WTC11 (cell line): Measurements from ENCODE around the gene ARL15. TPM values are rescaled to one million over a fixed set of nuclear protein-coding genes. Genes with fewer than 3 reads are reported as not detected.

Source experiments
- ATAC-seq: fragments of 200-7000 bp; cut with Tn5 transposase; 2 replicates; pipeline ENCODE4 v1.10.0; 2021; ENCODE audit warnings: mild to moderate bottlenecking, moderate library complexity
- CTCF ChIA-PET: fragments of 300-600 bp; sonication (Branson Sonifier 250); formaldehyde crosslinking; loops from one replicate; lab custom pipeline; 2021; ENCODE audit warnings: antibody characterized with exemption; lab: Charles Lee
- POLR2A ChIA-PET: fragments of 350-600 bp; sonication (Branson Sonifier 250); formaldehyde crosslinking; loops from one replicate; lab custom pipeline; 2021; ENCODE audit warnings: antibody characterized with exemption; lab: Charles Lee
- DNase-seq: peaks from one replicate; pipeline ENCODE4 v3.0.0; 2021; ENCODE audit warnings: low spot score
- H3K27ac Mint-ChIP-seq: 2 replicates; pipeline ENCODE4 v1.8.0; 2021; ENCODE audit warnings: mixed read lengths
- H3K27me3 Mint-ChIP-seq: 2 replicates; pipeline ENCODE4 v1.8.0; 2021; ENCODE audit warnings: low read depth, mild to moderate bottlenecking, moderate library complexity, mixed read lengths
- H3K36me3 Mint-ChIP-seq: 2 replicates; pipeline ENCODE4 v1.8.0; 2021; ENCODE audit warnings: mixed read lengths
- H3K4me1 Mint-ChIP-seq: 2 replicates; pipeline ENCODE4 v1.8.0; 2022; ENCODE audit warnings: mixed read lengths
- H3K4me3 Mint-ChIP-seq: 2 replicates; pipeline ENCODE4 v1.8.0; 2021; ENCODE audit warnings: mild to moderate bottlenecking, moderate library complexity, mixed read lengths
- H3K9me3 Mint-ChIP-seq: 2 replicates; pipeline ENCODE4 v1.8.0; 2021; ENCODE audit warnings: mixed read lengths
- ATF1 ChIP-seq: sonication (generic); formaldehyde crosslinking; IDR thresholded peaks from 2 replicates; pipeline ENCODE4 v1.8.1; 2023; ENCODE audit warnings: mild to moderate bottlenecking, moderate library complexity, missing genetic modification reagents
- CBFB ChIP-seq: sonication (generic); formaldehyde crosslinking; IDR thresholded peaks from 2 replicates; pipeline ENCODE4 v1.8.1; 2022; ENCODE audit warnings: mild to moderate bottlenecking, low read depth, missing genetic modification reagents
- CREB1 ChIP-seq: sonication (generic); formaldehyde crosslinking; IDR thresholded peaks from 2 replicates; pipeline ENCODE4 v1.8.0; 2023; ENCODE audit warnings: mild to moderate bottlenecking, missing genetic modification reagents
- CREM ChIP-seq: sonication (generic); formaldehyde crosslinking; IDR thresholded peaks from 2 replicates; pipeline ENCODE4 v1.8.1; 2022; ENCODE audit warnings: mild to moderate bottlenecking, missing genetic modification reagents, moderate library complexity
- HMGA2 ChIP-seq: fragments of 250-450 bp; sonication (Bioruptor Pico); IDR thresholded peaks from 2 replicates; pipeline ENCODE4 v1.4.0; 2021; ENCODE audit warnings: mild to moderate bottlenecking, moderate library complexity
- IRF2 ChIP-seq: sonication (generic); formaldehyde crosslinking; IDR thresholded peaks from 2 replicates; pipeline ENCODE4 v1.8.0; 2022; ENCODE audit warnings: low read depth, missing genetic modification reagents, borderline replicate concordance
- JAZF1 ChIP-seq: fragments of 250-450 bp; sonication (Bioruptor Pico); IDR thresholded peaks from 2 replicates; pipeline ENCODE4 v1.9.0; 2021; ENCODE audit warnings: moderate library complexity, mild to moderate bottlenecking, inconsistent platforms
- MXD4 ChIP-seq: fragments of 250-450 bp; sonication (Bioruptor Pico); IDR thresholded peaks from 2 replicates; pipeline ENCODE4 v1.8.0; 2021; ENCODE audit warnings: mild to moderate bottlenecking, moderate library complexity, borderline replicate concordance
- NFATC4 ChIP-seq: fragments of 250-450 bp; sonication (Bioruptor Pico); IDR thresholded peaks from 2 replicates; pipeline ENCODE4 v1.9.0; 2021; ENCODE audit warnings: mild to moderate bottlenecking
- OVOL2 ChIP-seq: fragments of 250-450 bp; sonication (Bioruptor Pico); IDR thresholded peaks from 2 replicates; pipeline ENCODE4 v1.9.0; 2021; ENCODE audit warnings: mild to moderate bottlenecking, borderline replicate concordance
- SMAD3 ChIP-seq: sonication (generic); formaldehyde crosslinking; IDR thresholded peaks from 2 replicates; pipeline ENCODE4 v1.8.0; 2022; ENCODE audit warnings: missing genetic modification reagents, mild to moderate bottlenecking, borderline replicate concordance
- SP1 ChIP-seq: sonication (generic); formaldehyde crosslinking; conservative IDR thresholded peaks from 2 replicates; pipeline ENCODE4 v1.8.1; 2022; ENCODE audit warnings: missing genetic modification reagents
- TCF7 ChIP-seq: sonication (generic); formaldehyde crosslinking; IDR thresholded peaks from 2 replicates; pipeline ENCODE4 v1.8.0; 2022; ENCODE audit warnings: mild to moderate bottlenecking, low read depth, missing genetic modification reagents, moderate library complexity
- TEAD4 ChIP-seq: sonication (generic); formaldehyde crosslinking; IDR thresholded peaks from 2 replicates; pipeline ENCODE4 v1.8.0; 2022; ENCODE audit warnings: mild to moderate bottlenecking, missing genetic modification reagents
- TP53 ChIP-seq: sonication (generic); formaldehyde crosslinking; IDR thresholded peaks from 2 replicates; pipeline ENCODE4 v1.8.1; 2023; ENCODE audit warnings: mild to moderate bottlenecking, missing genetic modification reagents
- ZNF138 ChIP-seq: sonication (generic); formaldehyde crosslinking; conservative IDR thresholded peaks from 2 replicates; pipeline ENCODE4 v1.8.1; 2022; ENCODE audit warnings: mild to moderate bottlenecking, moderate library complexity, missing genetic modification reagents
- ZNF416 ChIP-seq: fragments of 250-450 bp; sonication (Bioruptor Pico); IDR thresholded peaks from 2 replicates; pipeline ENCODE4 v1.9.0; 2021; ENCODE audit warnings: mild to moderate bottlenecking, inconsistent platforms
- ZSCAN18 ChIP-seq: fragments of 250-450 bp; sonication (Bioruptor Pico); IDR thresholded peaks from 2 replicates; pipeline ENCODE4 v2.1.2; 2022; ENCODE audit warnings: mild to moderate bottlenecking, moderate library complexity
- total RNA-seq: library from RNA; stranded (reverse); gene quantifications from 3 replicates; pipeline ENCODE4 v1.2.3, GENCODE V29; 2021
- TF ChIP-seq, protein P1 (sequence below): sonication (generic); formaldehyde crosslinking; conservative IDR thresholded peaks from 2 replicates; pipeline ENCODE4 v1.8.1; 2022; ENCODE audit warnings: mild to moderate bottlenecking, missing genetic modification reagents
- TF ChIP-seq, protein P2 (sequence below): fragments of 250-450 bp; sonication (Bioruptor Pico); IDR thresholded peaks from 2 replicates; pipeline ENCODE4 v1.9.0; 2021; ENCODE audit warnings: mild to moderate bottlenecking
- TF ChIP-seq, protein P3 (sequence below): sonication (generic); formaldehyde crosslinking; IDR thresholded peaks from 2 replicates; pipeline ENCODE4 v1.8.0; 2022; ENCODE audit warnings: missing genetic modification reagents

The ARL15 gene
- total RNA-seq, 1 experiment from 2014 or later = 20.1 TPM

- ChIA-PET CTCF (no interaction called here), POLR2A (no interaction called here)
- H3K27ac Mint-ChIP-seq = no peak overlapping the region
- H3K36me3 Mint-ChIP-seq = 0 out of 2 replicates have a peak, but pooled peaks cover 3% of the 10 kb centered on the region
- peaks cover 4% of the 10 kb centered on the region; the same call in 1 of the 2 replicates for H3K9me3 Mint-ChIP-seq
- no peaks in the 10 kb centered on the region for H3K27me3 Mint-ChIP-seq
- H3K4me3 Mint-ChIP-seq = no peak overlapping the region
- DNase-seq = no peak
- no peak for ATAC-seq
- no peak for TF ChIP-seq ZNF416 (CRISPR knock-in tag)
- no peak for TF ChIP-seq CREB1 (CRISPR knock-in tag)
- TF ChIP-seq IRF2 (CRISPR knock-in tag) = no peak
- TF ChIP-seq SMAD3 = no peak
- TF ChIP-seq CBFB (CRISPR knock-in tag) = no peak
- TF ChIP-seq MXD4 (CRISPR knock-in tag) = no peak
- no peak for TF ChIP-seq NFATC4 (CRISPR knock-in tag)
- TF ChIP-seq, protein P1, sequence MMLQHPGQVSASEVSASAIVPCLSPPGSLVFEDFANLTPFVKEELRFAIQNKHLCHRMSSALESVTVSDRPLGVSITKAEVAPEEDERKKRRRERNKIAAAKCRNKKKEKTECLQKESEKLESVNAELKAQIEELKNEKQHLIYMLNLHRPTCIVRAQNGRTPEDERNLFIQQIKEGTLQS (CRISPR knock-in tag) = no peak
- TF ChIP-seq ZSCAN18 = no peak
- TF ChIP-seq ZNF138 (CRISPR knock-in tag) = no peak
- no peak for TF ChIP-seq TP53 (CRISPR knock-in tag)
- no peak for TF ChIP-seq TCF7 (CRISPR knock-in tag)
- TF ChIP-seq OVOL2 (CRISPR knock-in tag) = no peak
- no peak for TF ChIP-seq SP1 (CRISPR knock-in tag)
- H3K4me1 Mint-ChIP-seq = peaks cover 5% of the 10 kb centered on the region
Observed at GRCh38 chr5:53969176-53969730, 341.1 kb downstream of the ARL15 start.

DNA sequence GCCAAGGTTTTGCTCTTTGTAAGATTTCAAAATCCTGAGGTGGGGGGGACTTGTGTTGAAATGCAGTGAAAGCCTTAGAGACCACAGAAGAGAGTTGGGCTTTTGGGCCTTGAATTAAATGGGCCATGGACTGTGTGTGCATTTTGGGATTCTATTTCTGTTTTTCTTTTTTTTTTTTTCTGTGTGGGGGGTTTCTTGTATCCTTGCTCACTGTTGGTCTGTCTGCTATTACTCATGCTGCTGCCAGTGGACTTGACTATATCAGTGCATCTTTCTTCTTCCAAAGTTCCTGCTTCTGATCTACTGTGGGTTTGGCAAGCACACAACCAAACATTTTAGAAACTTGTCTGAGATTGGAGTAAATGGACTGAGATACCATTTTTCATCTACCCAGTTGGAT lies 344.9 kb downstream of the ARL15 start:
- TF ChIP-seq JAZF1 (CRISPR knock-in tag) (no peak), TEAD4 (CRISPR knock-in tag) (no peak), ZSCAN18 (no peak), HMGA2 (CRISPR knock-in tag) (no peak), ATF1 (CRISPR knock-in tag) (no peak), MXD4 (CRISPR knock-in tag) (no peak), CREM (no peak)
- TF ChIP-seq, protein P2, sequence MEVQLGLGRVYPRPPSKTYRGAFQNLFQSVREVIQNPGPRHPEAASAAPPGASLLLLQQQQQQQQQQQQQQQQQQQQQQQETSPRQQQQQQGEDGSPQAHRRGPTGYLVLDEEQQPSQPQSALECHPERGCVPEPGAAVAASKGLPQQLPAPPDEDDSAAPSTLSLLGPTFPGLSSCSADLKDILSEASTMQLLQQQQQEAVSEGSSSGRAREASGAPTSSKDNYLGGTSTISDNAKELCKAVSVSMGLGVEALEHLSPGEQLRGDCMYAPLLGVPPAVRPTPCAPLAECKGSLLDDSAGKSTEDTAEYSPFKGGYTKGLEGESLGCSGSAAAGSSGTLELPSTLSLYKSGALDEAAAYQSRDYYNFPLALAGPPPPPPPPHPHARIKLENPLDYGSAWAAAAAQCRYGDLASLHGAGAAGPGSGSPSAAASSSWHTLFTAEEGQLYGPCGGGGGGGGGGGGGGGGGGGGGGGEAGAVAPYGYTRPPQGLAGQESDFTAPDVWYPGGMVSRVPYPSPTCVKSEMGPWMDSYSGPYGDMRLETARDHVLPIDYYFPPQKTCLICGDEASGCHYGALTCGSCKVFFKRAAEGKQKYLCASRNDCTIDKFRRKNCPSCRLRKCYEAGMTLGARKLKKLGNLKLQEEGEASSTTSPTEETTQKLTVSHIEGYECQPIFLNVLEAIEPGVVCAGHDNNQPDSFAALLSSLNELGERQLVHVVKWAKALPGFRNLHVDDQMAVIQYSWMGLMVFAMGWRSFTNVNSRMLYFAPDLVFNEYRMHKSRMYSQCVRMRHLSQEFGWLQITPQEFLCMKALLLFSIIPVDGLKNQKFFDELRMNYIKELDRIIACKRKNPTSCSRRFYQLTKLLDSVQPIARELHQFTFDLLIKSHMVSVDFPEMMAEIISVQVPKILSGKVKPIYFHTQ (CRISPR knock-in tag) = no peak
- TF ChIP-seq, protein P3, sequence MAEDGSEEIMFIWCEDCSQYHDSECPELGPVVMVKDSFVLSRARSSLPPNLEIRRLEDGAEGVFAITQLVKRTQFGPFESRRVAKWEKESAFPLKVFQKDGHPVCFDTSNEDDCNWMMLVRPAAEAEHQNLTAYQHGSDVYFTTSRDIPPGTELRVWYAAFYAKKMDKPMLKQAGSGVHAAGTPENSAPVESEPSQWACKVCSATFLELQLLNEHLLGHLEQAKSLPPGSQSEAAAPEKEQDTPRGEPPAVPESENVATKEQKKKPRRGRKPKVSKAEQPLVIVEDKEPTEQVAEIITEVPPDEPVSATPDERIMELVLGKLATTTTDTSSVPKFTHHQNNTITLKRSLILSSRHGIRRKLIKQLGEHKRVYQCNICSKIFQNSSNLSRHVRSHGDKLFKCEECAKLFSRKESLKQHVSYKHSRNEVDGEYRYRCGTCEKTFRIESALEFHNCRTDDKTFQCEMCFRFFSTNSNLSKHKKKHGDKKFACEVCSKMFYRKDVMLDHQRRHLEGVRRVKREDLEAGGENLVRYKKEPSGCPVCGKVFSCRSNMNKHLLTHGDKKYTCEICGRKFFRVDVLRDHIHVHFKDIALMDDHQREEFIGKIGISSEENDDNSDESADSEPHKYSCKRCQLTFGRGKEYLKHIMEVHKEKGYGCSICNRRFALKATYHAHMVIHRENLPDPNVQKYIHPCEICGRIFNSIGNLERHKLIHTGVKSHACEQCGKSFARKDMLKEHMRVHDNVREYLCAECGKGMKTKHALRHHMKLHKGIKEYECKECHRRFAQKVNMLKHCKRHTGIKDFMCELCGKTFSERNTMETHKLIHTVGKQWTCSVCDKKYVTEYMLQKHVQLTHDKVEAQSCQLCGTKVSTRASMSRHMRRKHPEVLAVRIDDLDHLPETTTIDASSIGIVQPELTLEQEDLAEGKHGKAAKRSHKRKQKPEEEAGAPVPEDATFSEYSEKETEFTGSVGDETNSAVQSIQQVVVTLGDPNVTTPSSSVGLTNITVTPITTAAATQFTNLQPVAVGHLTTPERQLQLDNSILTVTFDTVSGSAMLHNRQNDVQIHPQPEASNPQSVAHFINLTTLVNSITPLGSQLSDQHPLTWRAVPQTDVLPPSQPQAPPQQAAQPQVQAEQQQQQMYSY (CRISPR knock-in tag) = no peak
- ATAC-seq = no peak
- DNase-seq = no peak
- peaks cover 5% of the 10 kb centered on the region for H3K4me1 Mint-ChIP-seq
- ChIA-PET POLR2A (interaction anchor here (0.6 kb wide), 1 partner anchor 483 kb away, joined by 8 read pairs; no protein-coding TSS in a partner anchor), CTCF (no interaction called here)
- no peaks in the 10 kb centered on the region for H3K27me3 Mint-ChIP-seq
- 0 out of 2 replicates have a peak, but pooled peaks cover 3% of the 10 kb centered on the region for H3K36me3 Mint-ChIP-seq
- no peak overlapping the region for H3K27ac Mint-ChIP-seq
- H3K9me3 Mint-ChIP-seq = peaks cover 4% of the 10 kb centered on the region; the same call in 1 of the 2 replicates
- no peak overlapping the region for H3K4me3 Mint-ChIP-seq
